ENCODE results near the gene SLC22A17. TPM values are rescaled to one million over a fixed set of nuclear protein-coding genes. Genes with fewer than 3 reads are reported as not detected.

The SLC22A17 gene
- total RNA-seq, 1 experiment from 2014 or later, result 5.5 TPM

GRCh38 chr14:23364164-23365035, 11.7 kb upstream of the SLC22A17 start:
- no peak for DNase-seq (ENCODE audit: low read depth)

GRCh38 chr14:23362200-23362599, 9.5 kb upstream of the SLC22A17 start:
- DNase-seq (ENCODE audit: low read depth), result peak; percentile 9

GRCh38 chr14:23361763-23362162, 9.1 kb upstream of the SLC22A17 start:
- no peak for DNase-seq (ENCODE audit: low read depth)

GRCh38 chr14:23361320-23361719, 8.6 kb upstream of the SLC22A17 start:
- peak; percentile 17 for DNase-seq (ENCODE audit: low read depth)

GRCh38 chr14:23360496-23360895, 7.8 kb upstream of the SLC22A17 start:
- no peak for DNase-seq (ENCODE audit: low read depth)

- DNase-seq (ENCODE audit: low read depth), result no peak
Measured at GRCh38 chr14:23359722-23360447, 7.2 kb upstream of the SLC22A17 start.

- DNase-seq (ENCODE audit: low read depth), result no peak
Measured at GRCh38 chr14:23359167-23359626, 6.5 kb upstream of the SLC22A17 start.

- DNase-seq (ENCODE audit: low read depth), result no peak
Measured at GRCh38 chr14:23358553-23359166, 6.0 kb upstream of the SLC22A17 start.

GRCh38 chr14:23358042-23358441, 5.4 kb upstream of the SLC22A17 start:
- no peak for DNase-seq (ENCODE audit: low read depth)

- DNase-seq (ENCODE audit: low read depth), result no peak
Measured at GRCh38 chr14:23357261-23357660, 4.6 kb upstream of the SLC22A17 start.

- no peak for DNase-seq (ENCODE audit: low read depth)
Measured at GRCh38 chr14:23356662-23357061, 4.0 kb upstream of the SLC22A17 start.

GRCh38 chr14:23355871-23356435, 3.3 kb upstream of the SLC22A17 start:
- no peak for DNase-seq (ENCODE audit: low read depth)

- DNase-seq (ENCODE audit: low read depth), result no peak
Measured at GRCh38 chr14:23354990-23355389, 2.3 kb upstream of the SLC22A17 start.

GRCh38 chr14:23353433-23353780, 720 bp upstream of the SLC22A17 start:
- no peak for DNase-seq (ENCODE audit: low read depth)

- DNase-seq (ENCODE audit: low read depth), result no peak
Measured at GRCh38 chr14:23351681-23352505, 794 bp downstream of the SLC22A17 start.

GRCh38 chr14:23349156-23349845, 3.4 kb downstream of the SLC22A17 start:
- no peak for DNase-seq (ENCODE audit: low read depth)

GRCh38 chr14:23348297-23348655, 4.4 kb downstream of the SLC22A17 start:
- DNase-seq (ENCODE audit: low read depth), result no peak

GRCh38 chr14:23347406-23348296, 5.0 kb downstream of the SLC22A17 start:
- DNase-seq (ENCODE audit: low read depth), result no peak

GRCh38 chr14:23346693-23347405, 5.8 kb downstream of the SLC22A17 start:
- no peak for DNase-seq (ENCODE audit: low read depth)
